ENCODE measurements around the gene GPC2.

GRCh38 chr7:100142461-100142860 lies 34.7 kb downstream of the GPC2 start:
- no peak for TF ChIP-seq POLR2A (IDR thresholded peaks at IDR 0.05)
- TF ChIP-seq, protein P1, sequence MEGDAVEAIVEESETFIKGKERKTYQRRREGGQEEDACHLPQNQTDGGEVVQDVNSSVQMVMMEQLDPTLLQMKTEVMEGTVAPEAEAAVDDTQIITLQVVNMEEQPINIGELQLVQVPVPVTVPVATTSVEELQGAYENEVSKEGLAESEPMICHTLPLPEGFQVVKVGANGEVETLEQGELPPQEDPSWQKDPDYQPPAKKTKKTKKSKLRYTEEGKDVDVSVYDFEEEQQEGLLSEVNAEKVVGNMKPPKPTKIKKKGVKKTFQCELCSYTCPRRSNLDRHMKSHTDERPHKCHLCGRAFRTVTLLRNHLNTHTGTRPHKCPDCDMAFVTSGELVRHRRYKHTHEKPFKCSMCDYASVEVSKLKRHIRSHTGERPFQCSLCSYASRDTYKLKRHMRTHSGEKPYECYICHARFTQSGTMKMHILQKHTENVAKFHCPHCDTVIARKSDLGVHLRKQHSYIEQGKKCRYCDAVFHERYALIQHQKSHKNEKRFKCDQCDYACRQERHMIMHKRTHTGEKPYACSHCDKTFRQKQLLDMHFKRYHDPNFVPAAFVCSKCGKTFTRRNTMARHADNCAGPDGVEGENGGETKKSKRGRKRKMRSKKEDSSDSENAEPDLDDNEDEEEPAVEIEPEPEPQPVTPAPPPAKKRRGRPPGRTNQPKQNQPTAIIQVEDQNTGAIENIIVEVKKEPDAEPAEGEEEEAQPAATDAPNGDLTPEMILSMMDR (IDR thresholded peaks at IDR 0.05): no peak
